ENCODE measurements around the gene SPEG. TPM values are rescaled to one million over a fixed set of nuclear protein-coding genes. Genes with fewer than 3 reads are reported as not detected.
A peak's percentile ranks its signal among the peaks of the same experiment; 100 is the strongest.

Gene SPEG
- total RNA-seq, 1 donor from 2014 or later, result 71.2 TPM

- H3K27ac Mint-ChIP-seq (ENCODE audit: unreplicated experiment), result peak overlapping the region; percentile 58
- FAIRE-seq, result no peak
Measured at GRCh38 chr2:219536967-219537366, 102.3 kb downstream of the SPEG start.

GRCh38 chr2:219537657-219538488 lies 103.2 kb downstream of the SPEG start:
- peaks cover 13% of the 10 kb centered on the region for H3K36me3 ChIP-seq (ENCODE audit: insufficient read depth, low read length)
- FAIRE-seq (no peak), DNase-seq (ENCODE audit: low read depth) (no peak)
- H3K4me2 ChIP-seq (ENCODE audit: low read length), result no peak overlapping the region
- no peaks in the 10 kb centered on the region for H3K9me3 Mint-ChIP-seq (ENCODE audit: unreplicated experiment)
- peaks cover 32% of the 10 kb centered on the region for H3K79me2 ChIP-seq (ENCODE audit: insufficient read depth, low read length)
- no peaks in the 10 kb centered on the region for H3K27me3 ChIP-seq (ENCODE audit: insufficient read depth, low read length)
- H3K4me1 ChIP-seq (ENCODE audit: insufficient read depth, low read length), result peaks cover 30% of the 10 kb centered on the region
- TF ChIP-seq EZH2 (IDR thresholded peaks at IDR 0.05; ENCODE audit: insufficient read depth, low read length) (no peak), CTCF (IDR thresholded peaks at IDR 0.05; ENCODE audit: insufficient read depth, low read depth, low read length) (no peak)
- H3K36me3 Mint-ChIP-seq (ENCODE audit: low read depth, unreplicated experiment), result peaks cover 9% of the 10 kb centered on the region
- no peak overlapping the region for H3K4me3 ChIP-seq (ENCODE audit: insufficient read depth, low read depth, low read length)
- no peaks in the 10 kb centered on the region for H3K9me3 ChIP-seq (ENCODE audit: insufficient read depth, low read depth, low read length)
- H3K27me3 Mint-ChIP-seq (ENCODE audit: low read depth, unreplicated experiment), result peaks cover 7% of the 10 kb centered on the region
- H2AFZ ChIP-seq (ENCODE audit: low read depth, low read length), result no peak overlapping the region
- H3K27ac Mint-ChIP-seq (ENCODE audit: unreplicated experiment), result no peak overlapping the region
- H3K4me1 Mint-ChIP-seq (ENCODE audit: low read depth, unreplicated experiment), result peaks cover 7% of the 10 kb centered on the region
- no peak overlapping the region for H3K4me3 Mint-ChIP-seq (ENCODE audit: unreplicated experiment)
- peaks cover 56% of the 10 kb centered on the region for H4K20me1 ChIP-seq (ENCODE audit: insufficient read depth, low read length)
- H3K9ac ChIP-seq (ENCODE audit: low read length), result peak overlapping the region; percentile 30
- H3K27ac ChIP-seq (ENCODE audit: low read depth, low read length), result no peak overlapping the region

More at GRCh38 chr2:219536967-219537366, 102.3 kb downstream of the SPEG start:
- Histone ChIP-seq H3K4me1 (ENCODE audit: insufficient read depth, low read length) (peaks cover 24% of the 10 kb centered on the region), H3K9ac (ENCODE audit: low read length) (no peak overlapping the region), H4K20me1 (ENCODE audit: insufficient read depth, low read length) (peaks cover 47% of the 10 kb centered on the region), H3K4me2 (ENCODE audit: low read length) (no peak overlapping the region), H2AFZ (ENCODE audit: low read depth, low read length) (no peak overlapping the region), H3K79me2 (ENCODE audit: insufficient read depth, low read length) (peaks cover 23% of the 10 kb centered on the region), H3K9me3 (ENCODE audit: insufficient read depth, low read depth, low read length) (no peaks in the 10 kb centered on the region), H3K27ac (ENCODE audit: low read depth, low read length) (no peak overlapping the region), H3K36me3 (ENCODE audit: insufficient read depth, low read length) (peaks cover 13% of the 10 kb centered on the region), H3K4me3 (ENCODE audit: insufficient read depth, low read depth, low read length) (no peak overlapping the region), H3K27me3 (ENCODE audit: insufficient read depth, low read length) (no peaks in the 10 kb centered on the region)
- H3K4me1 Mint-ChIP-seq (ENCODE audit: low read depth, unreplicated experiment), result peaks cover 7% of the 10 kb centered on the region
- TF ChIP-seq EZH2 (IDR thresholded peaks at IDR 0.05; ENCODE audit: insufficient read depth, low read length) (no peak), CTCF (IDR thresholded peaks at IDR 0.05; ENCODE audit: insufficient read depth, low read depth, low read length) (no peak)
- no peak for DNase-seq (ENCODE audit: low read depth)
- H3K27me3 Mint-ChIP-seq (ENCODE audit: low read depth, unreplicated experiment), result peaks cover 10% of the 10 kb centered on the region
- no peaks in the 10 kb centered on the region for H3K9me3 Mint-ChIP-seq (ENCODE audit: unreplicated experiment)
- H3K4me3 Mint-ChIP-seq (ENCODE audit: unreplicated experiment), result no peak overlapping the region
- peaks cover 9% of the 10 kb centered on the region for H3K36me3 Mint-ChIP-seq (ENCODE audit: low read depth, unreplicated experiment)

- Histone ChIP-seq H3K36me3 (ENCODE audit: insufficient read depth, low read length) (peaks cover 13% of the 10 kb centered on the region), H2AFZ (ENCODE audit: low read depth, low read length) (no peak overlapping the region), H3K9me3 (ENCODE audit: insufficient read depth, low read depth, low read length) (no peaks in the 10 kb centered on the region), H4K20me1 (ENCODE audit: insufficient read depth, low read length) (peaks cover 56% of the 10 kb centered on the region), H3K4me3 (ENCODE audit: insufficient read depth, low read depth, low read length) (no peak overlapping the region), H3K27ac (ENCODE audit: low read depth, low read length) (no peak overlapping the region), H3K27me3 (ENCODE audit: insufficient read depth, low read length) (no peaks in the 10 kb centered on the region), H3K4me2 (ENCODE audit: low read length) (peak overlapping the region; percentile 54), H3K79me2 (ENCODE audit: insufficient read depth, low read length) (peaks cover 35% of the 10 kb centered on the region), H3K9ac (ENCODE audit: low read length) (peak overlapping the region; percentile 30), H3K4me1 (ENCODE audit: insufficient read depth, low read length) (peaks cover 30% of the 10 kb centered on the region)
- H3K4me3 Mint-ChIP-seq (ENCODE audit: unreplicated experiment), result no peak overlapping the region
- TF ChIP-seq EZH2 (IDR thresholded peaks at IDR 0.05; ENCODE audit: insufficient read depth, low read length) (no peak), CTCF (IDR thresholded peaks at IDR 0.05; ENCODE audit: insufficient read depth, low read depth, low read length) (no peak)
- no peak overlapping the region for H3K27ac Mint-ChIP-seq (ENCODE audit: unreplicated experiment)
- H3K27me3 Mint-ChIP-seq (ENCODE audit: low read depth, unreplicated experiment), result peaks cover 3% of the 10 kb centered on the region
- no peaks in the 10 kb centered on the region for H3K9me3 Mint-ChIP-seq (ENCODE audit: unreplicated experiment)
- no peak for FAIRE-seq
- peaks cover 8% of the 10 kb centered on the region for H3K36me3 Mint-ChIP-seq (ENCODE audit: low read depth, unreplicated experiment)
- peaks cover 7% of the 10 kb centered on the region for H3K4me1 Mint-ChIP-seq (ENCODE audit: low read depth, unreplicated experiment)
- DNase-seq (ENCODE audit: low read depth), result no peak
Measured at GRCh38 chr2:219538504-219538951, 103.9 kb downstream of the SPEG start.
